HG02763 (cell line): ENCODE data around the gene TNMD.

Experiments used
- ATAC-seq: cut with Tn5 transposase; IDR thresholded peaks from one replicate; pipeline ENCODE4 v1.9.1; 2021; ENCODE audit warnings: mild to moderate bottlenecking, moderate library complexity; ENCODE audit not compliant: unreplicated experiment

TNMD gene

GRCh38 chrX:100643956-100644860 lies 59.5 kb downstream of the TNMD start, which contains the start of gene SRPX2:
SRPX2 (plus strand) TSS chrX:100644199; CDS start chrX:100646323, 2,124 bp downstream.
- no peak for ATAC-seq

GRCh38 chrX:100645106-100645505 lies 60.4 kb downstream of the TNMD start:
- ATAC-seq = no peak

GRCh38 chrX:100647095-100647494 lies 62.4 kb downstream of the TNMD start:
- no peak for ATAC-seq

GRCh38 chrX:100647739-100648138 lies 63.0 kb downstream of the TNMD start:
- no peak for ATAC-seq

DNA sequence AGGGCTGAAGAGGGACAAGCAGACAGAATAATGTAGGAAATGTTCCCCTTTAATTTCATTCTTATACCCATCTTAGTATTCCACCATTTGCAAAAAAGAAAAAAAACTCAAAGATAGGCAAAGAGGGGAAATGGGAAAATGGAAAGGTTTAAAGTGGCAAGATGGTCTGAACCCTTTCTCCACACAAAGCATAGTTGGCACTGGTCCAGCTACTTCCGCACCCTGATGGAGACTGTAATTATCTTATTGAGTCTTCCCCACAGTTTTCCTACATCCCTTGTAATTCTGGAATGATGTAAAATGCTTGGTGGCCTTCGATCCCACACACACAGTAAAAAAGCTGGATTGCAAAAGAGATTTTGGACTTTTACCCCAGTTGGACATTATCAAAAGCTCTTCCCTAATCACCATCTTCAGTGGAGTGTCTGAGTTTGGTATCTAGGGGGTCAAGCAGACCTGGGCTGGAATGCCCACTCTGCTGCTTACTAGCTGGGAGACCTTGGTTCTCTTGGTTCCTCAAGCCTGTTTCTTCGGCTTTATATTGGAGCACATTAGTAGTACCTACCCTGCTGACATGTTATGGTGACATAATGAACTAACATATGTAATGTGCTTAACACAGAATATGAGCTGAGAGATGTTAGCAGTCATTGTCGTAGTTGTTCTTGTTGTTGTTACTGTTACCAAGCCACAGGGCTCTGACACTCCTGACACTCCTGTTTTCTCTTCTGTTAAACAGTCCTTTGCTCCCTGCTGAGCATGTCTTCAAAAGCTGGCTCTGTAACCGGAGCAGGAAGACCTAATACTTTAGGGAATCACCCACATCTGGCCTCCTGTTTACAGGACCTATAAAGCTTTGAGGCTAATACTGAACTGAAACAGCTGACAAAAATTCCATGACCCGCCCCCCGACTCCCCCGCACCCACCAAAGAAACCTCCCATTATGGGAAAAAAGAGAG lies 64.0 kb downstream of the TNMD start:
- ATAC-seq = no peak
